ENCODE data around the gene DNAAF9.

DNA sequence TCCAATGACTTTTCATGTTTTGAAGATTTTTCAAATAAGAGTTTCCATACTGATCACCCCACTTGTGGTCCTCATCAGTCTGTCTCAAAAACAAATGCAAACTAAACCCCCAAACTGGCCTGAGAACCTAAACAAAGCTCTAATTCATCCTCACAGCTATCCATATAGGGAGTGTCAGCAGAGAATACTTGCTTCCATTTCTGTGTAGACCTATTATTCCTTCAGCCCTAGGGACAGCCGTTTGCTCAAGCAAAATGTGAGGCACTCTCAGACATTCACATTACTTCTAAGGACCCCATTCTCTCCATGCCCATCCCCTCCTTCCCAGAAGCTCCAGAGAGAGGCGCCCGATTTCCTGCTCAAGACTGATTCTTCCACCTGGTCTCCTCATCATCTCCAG lies 24.6 kb downstream of the DNAAF9 start:
- TF ChIP-seq, protein P1, sequence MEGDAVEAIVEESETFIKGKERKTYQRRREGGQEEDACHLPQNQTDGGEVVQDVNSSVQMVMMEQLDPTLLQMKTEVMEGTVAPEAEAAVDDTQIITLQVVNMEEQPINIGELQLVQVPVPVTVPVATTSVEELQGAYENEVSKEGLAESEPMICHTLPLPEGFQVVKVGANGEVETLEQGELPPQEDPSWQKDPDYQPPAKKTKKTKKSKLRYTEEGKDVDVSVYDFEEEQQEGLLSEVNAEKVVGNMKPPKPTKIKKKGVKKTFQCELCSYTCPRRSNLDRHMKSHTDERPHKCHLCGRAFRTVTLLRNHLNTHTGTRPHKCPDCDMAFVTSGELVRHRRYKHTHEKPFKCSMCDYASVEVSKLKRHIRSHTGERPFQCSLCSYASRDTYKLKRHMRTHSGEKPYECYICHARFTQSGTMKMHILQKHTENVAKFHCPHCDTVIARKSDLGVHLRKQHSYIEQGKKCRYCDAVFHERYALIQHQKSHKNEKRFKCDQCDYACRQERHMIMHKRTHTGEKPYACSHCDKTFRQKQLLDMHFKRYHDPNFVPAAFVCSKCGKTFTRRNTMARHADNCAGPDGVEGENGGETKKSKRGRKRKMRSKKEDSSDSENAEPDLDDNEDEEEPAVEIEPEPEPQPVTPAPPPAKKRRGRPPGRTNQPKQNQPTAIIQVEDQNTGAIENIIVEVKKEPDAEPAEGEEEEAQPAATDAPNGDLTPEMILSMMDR (IDR thresholded peaks at IDR 0.05) = no peak
- no peak for TF ChIP-seq POLR2AphosphoS5 (IDR thresholded peaks at IDR 0.05)

Data from esophagus muscularis mucosa (tissue), 3 donors.